OCI-LY7 (cell line): ENCODE results near the gene ME1.

Source experiments
- CTCF ChIP-seq: fragments of 200-600 bp; sonication (generic); conservative IDR thresholded peaks from 2 replicates; pipeline ENCODE4 v1.5.1; 2014; ENCODE audit warnings: mild to moderate bottlenecking, antibody characterized with exemption, low read length, moderate library complexity, mixed read lengths
- EZH2phosphoT487 ChIP-seq: fragments of 200-600 bp; sonication (generic); IDR thresholded peaks from 2 replicates; pipeline ENCODE4 v1.6.1; 2018; ENCODE audit warnings: low read depth, borderline replicate concordance, mild to moderate bottlenecking, mixed run types, antibody characterized with exemption, low read length, moderate library complexity, mixed read lengths

- no peak for TF ChIP-seq CTCF
- TF ChIP-seq EZH2phosphoT487, result no peak
These were observed 212.2 kb downstream of the ME1 start for GRCh38 chr6:83218646-83219045.
